Mesothelial cell of epicardium (in vitro differentiated cells): ENCODE results near the gene REM2. TPM values are rescaled to one million over a fixed set of nuclear protein-coding genes. Genes with fewer than 3 reads are reported as not detected.
A peak's percentile ranks its signal among the peaks of the same experiment; 100 is the strongest.

Source experiments
- DNase-seq, 2 experiments: peaks; one replicate each; pipeline ENCODE4 v3.0.0; 2021; ENCODE audit warnings: low spot score in 2 of 2; ENCODE audit not compliant: unreplicated experiment in 2 of 2
- H3K27ac Mint-ChIP-seq: 2 replicates; pipeline ENCODE4 v1.8.0; 2021; ENCODE audit warnings: mixed read lengths
- H3K27me3 Mint-ChIP-seq: 2 replicates; pipeline ENCODE4 v1.8.0; 2021; ENCODE audit warnings: low read depth, mixed read lengths
- H3K36me3 Mint-ChIP-seq: 2 replicates; pipeline ENCODE4 v1.8.0; 2021; ENCODE audit warnings: mixed read lengths
- H3K4me1 Mint-ChIP-seq: 2 replicates; pipeline ENCODE4 v1.8.0; 2021; ENCODE audit warnings: mixed read lengths
- H3K4me3 Mint-ChIP-seq: 2 replicates; pipeline ENCODE4 v1.8.0; 2021; ENCODE audit warnings: mild to moderate bottlenecking, moderate library complexity, mixed read lengths
- H3K9me3 Mint-ChIP-seq: 2 replicates; pipeline ENCODE4 v1.8.0; 2021; ENCODE audit warnings: mixed read lengths
- CTCF ChIP-seq: fragments of 200-600 bp; sonication (generic); IDR thresholded peaks from one replicate; pipeline ENCODE4 v1.5.0; 2021; ENCODE audit warnings: antibody characterized with exemption; ENCODE audit not compliant: unreplicated experiment
- total RNA-seq: library from RNA; stranded (reverse); gene quantifications from 3 replicates; pipeline ENCODE4 v1.2.1, GENCODE V29; 2021

Gene REM2
- total RNA-seq, 1 donor from 2014 or later, result 2.6 TPM

GRCh38 chr14:22896760-22897159, 13.7 kb downstream of the REM2 start:
- Mint-ChIP-seq H3K27me3 (no peaks in the 10 kb centered on the region), H3K36me3 (peaks cover 7% of the 10 kb centered on the region), H3K9me3 (no peaks in the 10 kb centered on the region), H3K4me1 (no peaks in the 10 kb centered on the region), H3K4me3 (no peak overlapping the region), H3K27ac (no peak overlapping the region)
- no peak for DNase-seq
- TF ChIP-seq CTCF, result no peak

- Mint-ChIP-seq H3K36me3 (peaks cover 12% of the 10 kb centered on the region), H3K4me3 (no peak overlapping the region), H3K27ac (no peak overlapping the region), H3K4me1 (no peaks in the 10 kb centered on the region), H3K27me3 (no peaks in the 10 kb centered on the region), H3K9me3 (no peaks in the 10 kb centered on the region)
- no peak for DNase-seq
- TF ChIP-seq CTCF, result no peak
These were observed 14.3 kb downstream of the REM2 start for GRCh38 chr14:22897357-22897756.

- DNase-seq, result no peak
- no peaks in the 10 kb centered on the region for H3K9me3 Mint-ChIP-seq
- H3K27ac Mint-ChIP-seq, result no peak overlapping the region
- TF ChIP-seq CTCF, result no peak
- peaks cover 14% of the 10 kb centered on the region for H3K36me3 Mint-ChIP-seq
- H3K4me1 Mint-ChIP-seq, result no peaks in the 10 kb centered on the region
- no peaks in the 10 kb centered on the region for H3K27me3 Mint-ChIP-seq
- H3K4me3 Mint-ChIP-seq, result no peak overlapping the region
These were observed 15.5 kb downstream of the REM2 start for GRCh38 chr14:22898302-22899090.

- Mint-ChIP-seq H3K4me1 (no peaks in the 10 kb centered on the region), H3K27ac (no peak overlapping the region), H3K4me3 (no peak overlapping the region), H3K36me3 (peaks cover 29% of the 10 kb centered on the region), H3K9me3 (no peaks in the 10 kb centered on the region), H3K27me3 (no peaks in the 10 kb centered on the region)
- peak; percentile 19 for TF ChIP-seq CTCF
- DNase-seq, result no peak
These were observed 17.2 kb downstream of the REM2 start for GRCh38 chr14:22900081-22900799.

GRCh38 chr14:22901799-22902198, 18.8 kb downstream of the REM2 start:
- Mint-ChIP-seq H3K4me1 (no peaks in the 10 kb centered on the region), H3K36me3 (peaks cover 41% of the 10 kb centered on the region), H3K9me3 (no peaks in the 10 kb centered on the region), H3K4me3 (no peak overlapping the region), H3K27ac (no peak overlapping the region), H3K27me3 (no peaks in the 10 kb centered on the region)
- no peak for TF ChIP-seq CTCF
- DNase-seq, result no peak
